RWPE2 (cell line): ENCODE results near the gene DCAF15.

Experiments used
- ATAC-seq: fragments of 200-7000 bp; cut with Tn5 transposase; 3 replicates; pipeline ENCODE4 v1.9.1; 2021; ENCODE audit warnings: low read depth
- DNase-seq: peaks from one replicate; pipeline ENCODE4 v3.0.0-alpha.2; 2020; ENCODE audit warnings: low spot score
- H3K27ac ChIP-seq: fragments of 450-650 bp; 2 replicates; pipeline ENCODE4 v1.5.1; 2017; ENCODE audit warnings: mild to moderate bottlenecking; ENCODE audit not compliant: poor library complexity, severe bottlenecking
- H3K27me3 ChIP-seq: fragments of 250-450 bp; sonication (Bioruptor Pico); 2 replicates; pipeline ENCODE4 v1.5.1; 2021; ENCODE audit warnings: mild to moderate bottlenecking, moderate library complexity; ENCODE audit not compliant: insufficient read depth, poor library complexity, severe bottlenecking
- H3K36me3 ChIP-seq: fragments of 250-450 bp; sonication (Bioruptor Pico); 2 replicates; pipeline ENCODE4 v1.5.1; 2020; ENCODE audit warnings: low read depth, mild to moderate bottlenecking, moderate library complexity
- H3K4me1 ChIP-seq: fragments of 250-450 bp; sonication (Bioruptor Pico); 2 replicates; pipeline ENCODE4 v1.5.1; 2021; ENCODE audit warnings: mild to moderate bottlenecking, moderate library complexity; ENCODE audit not compliant: insufficient read depth, poor library complexity, severe bottlenecking
- H3K4me3 ChIP-seq: fragments of 250-450 bp; sonication (Bioruptor Pico); 2 replicates; pipeline ENCODE4 v1.5.1; 2021; ENCODE audit warnings: mild to moderate bottlenecking, moderate library complexity; ENCODE audit not compliant: severe bottlenecking
- H3K9me3 ChIP-seq: fragments of 250-450 bp; sonication (Bioruptor Pico); 2 replicates; pipeline ENCODE4 v1.5.1; 2021; ENCODE audit warnings: mild to moderate bottlenecking, moderate library complexity; ENCODE audit not compliant: severe bottlenecking
- CTCF ChIP-seq: fragments of 450-650 bp; IDR thresholded peaks from one replicate; pipeline ENCODE4 v1.5.1; 2017; ENCODE audit warnings: mild to moderate bottlenecking, moderate library complexity; ENCODE audit not compliant: poor library complexity, severe bottlenecking

Gene DCAF15

GRCh38 chr19:13955662-13956364 is 3.5 kb downstream of the DCAF15 start:
- Histone ChIP-seq H3K27ac (no peak overlapping the region), H3K27me3 (no peaks in the 10 kb centered on the region), H3K9me3 (no peaks in the 10 kb centered on the region), H3K36me3 (peaks cover 60% of the 10 kb centered on the region), H3K4me1 (peaks cover 4% of the 10 kb centered on the region), H3K4me3 (no peak overlapping the region)
- no peak for TF ChIP-seq CTCF
- no peak for DNase-seq
- ATAC-seq, result no peak

- ATAC-seq (no peak), DNase-seq (no peak)
- TF ChIP-seq CTCF, result no peak
- no peak overlapping the region for H3K27ac ChIP-seq
- peaks cover 61% of the 10 kb centered on the region for H3K36me3 ChIP-seq
- peaks cover 4% of the 10 kb centered on the region for H3K4me1 ChIP-seq
- H3K27me3 ChIP-seq, result no peaks in the 10 kb centered on the region
- H3K9me3 ChIP-seq, result no peaks in the 10 kb centered on the region
- H3K4me3 ChIP-seq, result no peak overlapping the region
These were observed 4.0 kb downstream of the DCAF15 start for GRCh38 chr19:13956365-13956744.

GRCh38 chr19:13957051-13957450 is 4.7 kb downstream of the DCAF15 start:
- Histone ChIP-seq H3K4me1 (peaks cover 4% of the 10 kb centered on the region), H3K27me3 (no peaks in the 10 kb centered on the region), H3K36me3 (peaks cover 65% of the 10 kb centered on the region), H3K27ac (no peak overlapping the region), H3K9me3 (no peaks in the 10 kb centered on the region), H3K4me3 (no peak overlapping the region)
- TF ChIP-seq CTCF, result no peak
- no peak for DNase-seq
- no peak for ATAC-seq

GRCh38 chr19:13958043-13958442 is 5.7 kb downstream of the DCAF15 start:
- H3K4me3 ChIP-seq, result no peak overlapping the region
- H3K27ac ChIP-seq, result no peak overlapping the region
- no peaks in the 10 kb centered on the region for H3K9me3 ChIP-seq
- H3K27me3 ChIP-seq, result no peaks in the 10 kb centered on the region
- TF ChIP-seq CTCF, result no peak
- H3K36me3 ChIP-seq, result peaks cover 65% of the 10 kb centered on the region
- no peak for ATAC-seq
- peaks cover 4% of the 10 kb centered on the region for H3K4me1 ChIP-seq
- no peak for DNase-seq
